ENCODE measurements around the gene CCND2.
"Not testable (repeated sequence)": the region's sequence is repeated elsewhere in the genome, so short reads cannot be mapped to it uniquely, and the experiment has no call there.

The CCND2 gene

DNA sequence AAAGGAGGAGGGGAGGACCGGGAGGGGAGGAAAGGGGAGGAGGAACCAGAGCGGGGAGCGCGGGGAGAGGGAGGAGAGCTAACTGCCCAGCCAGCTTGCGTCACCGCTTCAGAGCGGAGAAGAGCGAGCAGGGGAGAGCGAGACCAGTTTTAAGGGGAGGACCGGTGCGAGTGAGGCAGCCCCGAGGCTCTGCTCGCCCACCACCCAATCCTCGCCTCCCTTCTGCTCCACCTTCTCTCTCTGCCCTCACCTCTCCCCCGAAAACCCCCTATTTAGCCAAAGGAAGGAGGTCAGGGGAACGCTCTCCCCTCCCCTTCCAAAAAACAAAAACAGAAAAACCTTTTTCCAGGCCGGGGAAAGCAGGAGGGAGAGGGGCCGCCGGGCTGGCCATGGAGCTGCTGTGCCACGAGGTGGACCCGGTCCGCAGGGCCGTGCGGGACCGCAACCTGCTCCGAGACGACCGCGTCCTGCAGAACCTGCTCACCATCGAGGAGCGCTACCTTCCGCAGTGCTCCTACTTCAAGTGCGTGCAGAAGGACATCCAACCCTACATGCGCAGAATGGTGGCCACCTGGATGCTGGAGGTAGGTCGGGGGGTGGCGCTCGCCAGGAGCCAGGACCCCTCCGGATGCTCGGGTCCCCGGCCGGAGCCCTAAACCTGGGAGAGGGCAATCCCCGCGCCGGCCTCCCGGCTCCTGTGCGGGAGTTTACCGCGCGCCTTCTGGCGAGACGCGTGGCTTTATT, at the start of gene CCND2:
Gene CCND2 (plus strand): TSS at position 111 of the 744 bp plus-strand sequence. CDS start 279 bp downstream, at position 390.
- DNase-seq (ENCODE audit: low read depth), result no peak

DNA sequence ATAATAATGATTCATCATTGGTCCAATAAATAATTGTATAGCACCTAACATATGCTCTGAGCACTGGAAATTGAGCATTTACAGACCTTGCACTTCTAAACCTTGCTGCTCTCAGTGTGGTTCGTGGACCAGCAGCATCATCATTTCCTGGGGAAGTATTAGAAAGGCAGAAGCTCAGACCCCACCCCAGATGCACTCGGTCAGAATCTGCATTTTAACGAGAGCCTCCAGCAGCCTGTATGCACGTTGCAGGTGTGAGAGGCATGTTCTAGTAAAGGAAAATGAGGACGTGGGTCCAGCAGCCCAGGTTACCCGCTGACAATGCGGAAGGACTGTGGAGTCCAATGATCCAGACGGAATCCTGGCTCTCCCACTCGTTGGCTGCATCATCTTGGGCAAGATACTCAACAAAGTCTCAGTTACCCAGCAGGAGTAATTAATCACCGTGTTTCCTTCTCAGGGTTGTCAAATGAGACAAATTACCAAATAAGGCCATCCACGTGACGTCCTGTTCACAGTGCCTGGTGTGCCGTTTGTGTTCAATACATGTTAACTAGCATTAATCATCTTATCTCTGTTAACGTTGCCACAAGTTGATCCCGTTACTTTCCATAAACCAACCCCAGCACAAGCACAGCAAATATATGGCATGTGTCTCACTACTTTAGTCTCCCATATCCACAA, 49.2 kb upstream of the CCND2 start:
- DNase-seq (ENCODE audit: low read depth), result no peak

GRCh38 chr12:4225571-4225970, 48.0 kb upstream of the CCND2 start:
- DNase-seq (ENCODE audit: low read depth), result no peak

DNA sequence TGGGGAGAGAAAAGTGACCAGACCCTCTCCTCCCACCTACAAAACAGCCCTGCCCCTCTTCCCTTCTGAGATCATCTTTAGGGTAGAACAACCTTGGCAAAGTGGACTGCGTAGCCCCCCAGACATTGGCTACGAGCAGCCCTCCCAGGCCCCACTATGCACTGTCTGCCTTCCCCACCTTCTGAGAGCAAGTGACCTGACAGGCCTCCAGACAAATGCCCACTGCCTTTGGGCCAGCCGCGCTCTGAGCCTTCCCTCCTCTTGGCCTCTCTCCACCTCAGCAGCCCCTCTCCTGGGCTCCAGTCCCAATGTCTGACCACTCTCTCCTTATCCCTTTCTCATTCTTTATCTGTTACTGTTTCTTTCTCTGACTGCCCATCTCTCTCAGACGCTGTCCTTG, 46.5 kb upstream of the CCND2 start:
- DNase-seq (ENCODE audit: low read depth), result no peak

DNA sequence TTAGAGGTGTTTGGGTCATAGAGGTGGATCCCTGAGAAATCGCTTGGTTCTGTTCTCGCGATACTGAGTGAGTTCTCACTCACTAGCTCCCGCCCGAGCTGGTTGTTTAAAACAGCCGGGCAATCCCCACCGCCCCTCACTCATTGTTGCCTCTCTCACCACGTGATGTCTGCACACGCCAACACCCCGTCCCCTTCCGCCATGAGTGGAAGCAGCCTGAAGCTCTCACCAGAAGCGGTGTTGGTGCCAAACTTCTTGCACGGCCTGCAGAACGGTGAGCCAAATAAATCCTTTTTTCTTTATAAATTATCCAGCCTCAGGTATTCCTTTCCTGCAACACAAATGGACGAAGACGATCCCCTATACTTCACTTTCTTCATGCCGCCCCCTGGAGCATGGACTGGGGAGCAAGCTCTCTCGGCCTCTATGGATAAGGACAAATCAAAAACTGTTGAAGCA, 45.4 kb upstream of the CCND2 start:
- no peak for DNase-seq (ENCODE audit: low read depth)

- no peak for DNase-seq (ENCODE audit: low read depth)
Observed at GRCh38 chr12:4230526-4230925, 43.0 kb upstream of the CCND2 start.

GRCh38 chr12:4238577-4238976, 35.0 kb upstream of the CCND2 start:
- DNase-seq (ENCODE audit: low read depth), result no peak

GRCh38 chr12:4239746-4240145, 33.8 kb upstream of the CCND2 start:
- DNase-seq (ENCODE audit: low read depth), result no peak

DNA sequence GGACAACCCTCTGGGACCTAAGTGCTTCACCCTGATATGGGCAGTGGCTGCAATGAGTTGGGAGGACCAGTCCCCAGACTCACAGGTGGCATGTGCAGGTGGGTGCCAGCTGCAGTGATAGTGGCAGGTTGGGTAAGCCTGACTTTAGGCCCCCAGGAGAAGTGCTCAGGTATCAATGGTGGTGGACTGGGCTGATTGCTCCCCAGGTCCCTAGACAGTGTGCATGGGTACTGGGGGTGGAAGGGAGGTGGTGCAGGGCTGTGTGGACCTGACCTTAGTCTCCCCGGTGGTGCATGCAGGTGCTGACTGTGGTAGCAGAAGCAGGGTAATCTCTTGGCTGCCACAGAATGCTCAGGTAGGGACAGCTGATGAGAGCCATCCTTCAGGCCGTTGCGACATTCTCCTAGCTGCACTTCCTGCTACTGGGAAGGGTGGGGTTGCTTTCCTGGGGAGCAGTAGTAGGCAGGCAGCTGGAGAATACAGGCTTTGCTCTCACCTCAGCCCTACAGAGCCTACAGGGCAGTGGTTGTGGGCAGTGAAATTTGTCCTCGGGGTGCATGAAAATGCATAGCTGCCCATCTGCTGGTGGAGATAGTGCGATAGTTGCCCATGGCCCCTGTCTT, 33.3 kb upstream of the CCND2 start:
- DNase-seq (ENCODE audit: low read depth), result no peak

- DNase-seq (ENCODE audit: low read depth), result no peak
Observed at GRCh38 chr12:4240981-4241380, 32.6 kb upstream of the CCND2 start.

DNA sequence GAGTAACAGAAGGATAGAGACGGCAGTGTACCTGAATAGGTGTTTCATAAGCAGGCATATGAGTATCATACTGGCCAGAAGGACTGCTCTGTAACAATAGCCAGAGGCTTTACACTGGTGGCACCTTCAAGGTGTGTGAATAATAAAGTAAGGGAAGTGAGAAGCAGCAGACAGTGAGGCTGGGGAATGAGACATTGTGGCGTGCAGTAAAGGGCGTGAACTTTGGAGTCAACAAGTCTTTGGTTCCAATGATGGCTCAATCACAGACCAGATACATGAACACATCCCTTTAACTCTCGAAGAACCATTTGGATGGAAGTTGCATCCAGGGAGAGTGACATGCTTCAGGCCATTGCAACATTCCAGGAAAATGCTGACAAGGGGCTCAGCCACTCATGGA, 32.0 kb upstream of the CCND2 start:
- DNase-seq (ENCODE audit: low read depth), result no peak

DNA sequence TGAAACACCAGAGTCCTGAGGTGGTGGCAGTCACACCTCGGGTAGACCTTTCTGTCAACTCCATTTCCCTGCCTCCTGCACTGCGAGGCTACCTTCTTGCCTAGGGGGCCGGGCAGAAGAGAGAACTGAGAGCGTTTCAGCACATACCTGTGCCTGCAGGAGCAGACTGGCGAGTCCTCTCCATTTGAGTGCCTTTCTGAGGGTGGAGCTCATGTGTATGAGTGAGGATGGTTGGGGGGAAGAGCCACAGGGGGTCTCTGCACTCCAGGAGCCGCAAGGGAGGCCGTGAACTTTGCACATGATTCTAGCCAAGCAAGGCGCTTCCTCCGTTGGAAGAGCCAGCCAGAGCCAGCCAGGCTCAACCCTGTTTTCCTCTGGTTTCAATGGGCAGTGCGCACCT, 31.0 kb upstream of the CCND2 start:
- no peak for DNase-seq (ENCODE audit: low read depth)

DNA sequence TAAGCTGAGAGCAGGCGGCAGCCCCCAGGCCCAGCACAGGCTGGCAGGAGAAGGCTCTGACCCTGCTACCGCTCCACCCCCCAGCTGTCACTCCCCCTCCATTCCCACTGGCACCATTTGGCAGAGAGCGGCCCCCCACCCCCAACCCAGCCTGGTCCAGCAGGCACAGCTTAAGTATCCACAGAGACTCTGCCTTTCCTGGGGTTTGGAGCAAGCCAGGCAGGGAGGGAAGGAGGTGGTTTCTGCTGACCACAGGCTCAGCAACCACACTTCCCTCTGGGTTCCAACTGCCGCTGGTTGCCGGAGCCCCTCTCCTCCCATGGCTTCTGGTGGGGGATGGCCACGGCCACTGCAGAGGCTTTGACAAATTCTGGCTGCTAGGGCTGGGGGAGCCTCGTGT, 30.5 kb upstream of the CCND2 start:
- DNase-seq (ENCODE audit: low read depth), result no peak

GRCh38 chr12:4243491-4244100, 30.0 kb upstream of the CCND2 start:
- DNase-seq (ENCODE audit: low read depth), result not testable (repeated sequence)

- DNase-seq (ENCODE audit: low read depth), result no peak
Observed at GRCh38 chr12:4244868-4245267, 28.7 kb upstream of the CCND2 start.

DNA sequence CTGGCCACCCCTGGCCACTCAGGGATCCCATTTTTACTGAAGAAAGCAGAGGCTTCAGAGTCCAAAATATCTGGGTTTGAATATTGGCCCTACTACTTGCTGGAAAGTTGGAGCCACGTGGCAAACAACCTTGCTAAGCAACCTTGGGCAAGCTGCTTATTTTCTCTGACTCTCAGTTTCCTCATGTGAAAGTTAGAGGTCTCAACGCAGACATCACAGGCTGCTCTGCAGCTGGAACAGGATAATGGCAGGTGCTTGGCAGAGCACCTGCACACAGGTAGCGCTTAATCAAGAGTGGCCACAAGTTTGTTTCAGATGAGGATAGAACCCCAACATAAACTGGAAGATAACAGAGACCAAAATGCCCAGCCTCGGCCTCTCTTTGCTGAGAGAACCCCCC, 28.1 kb upstream of the CCND2 start:
- DNase-seq (ENCODE audit: low read depth), result no peak

DNA sequence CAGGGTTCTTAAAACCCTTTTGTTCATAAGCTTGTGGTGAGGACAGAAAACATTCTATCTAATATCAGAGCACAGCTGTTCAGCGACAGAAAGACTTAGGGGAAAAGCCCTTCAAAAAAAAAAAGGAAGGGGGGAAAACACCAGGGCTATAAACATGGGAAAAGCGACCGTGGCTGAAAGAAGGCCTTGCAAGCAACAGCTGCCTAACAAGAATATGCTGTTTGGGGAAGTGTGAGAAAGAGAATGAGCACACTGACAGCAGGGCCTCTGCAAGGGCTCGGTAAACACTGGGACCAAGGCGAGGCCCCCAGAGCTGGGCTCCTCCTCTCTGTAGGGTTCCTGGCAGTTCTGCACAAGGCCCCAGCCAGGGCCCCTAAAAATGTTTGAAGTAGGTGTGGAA, 27.4 kb upstream of the CCND2 start:
- no peak for DNase-seq (ENCODE audit: low read depth)

- DNase-seq (ENCODE audit: low read depth), result no peak
Observed at GRCh38 chr12:4250691-4251090, 22.9 kb upstream of the CCND2 start.

DNA sequence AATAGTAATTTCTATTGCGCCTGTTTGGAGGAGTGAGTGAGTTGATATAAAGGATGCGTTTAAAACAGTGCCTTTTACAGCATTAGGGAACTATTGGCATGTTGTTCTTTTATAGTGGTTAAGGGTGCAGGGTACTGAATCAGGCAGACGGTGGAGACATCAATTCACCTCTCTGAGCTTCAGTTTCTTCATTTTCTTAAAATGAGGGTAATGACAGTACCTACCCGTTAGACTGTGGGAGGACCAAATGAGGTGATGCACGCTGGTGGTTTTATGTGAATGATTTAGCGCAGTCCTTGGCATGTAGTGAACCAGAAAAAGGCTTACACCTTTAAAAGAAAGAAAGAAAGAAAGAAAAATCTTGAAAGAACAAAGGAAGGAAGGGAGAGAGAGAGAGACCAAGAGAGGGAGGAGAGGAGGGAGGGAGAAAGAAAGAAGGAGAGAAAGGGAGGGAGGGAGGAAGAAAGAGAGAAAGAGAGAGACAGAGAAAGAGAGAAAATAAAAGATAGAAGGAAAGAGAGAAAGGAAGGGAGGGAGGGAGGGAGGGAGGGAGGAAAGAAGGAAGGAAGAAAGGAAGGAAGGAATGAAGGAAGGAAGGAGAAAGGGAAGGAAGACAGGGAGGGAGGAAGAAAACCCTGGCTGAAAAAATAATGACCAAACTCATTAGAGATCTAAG, 22.2 kb upstream of the CCND2 start:
- DNase-seq (ENCODE audit: low read depth), result no peak

DNA sequence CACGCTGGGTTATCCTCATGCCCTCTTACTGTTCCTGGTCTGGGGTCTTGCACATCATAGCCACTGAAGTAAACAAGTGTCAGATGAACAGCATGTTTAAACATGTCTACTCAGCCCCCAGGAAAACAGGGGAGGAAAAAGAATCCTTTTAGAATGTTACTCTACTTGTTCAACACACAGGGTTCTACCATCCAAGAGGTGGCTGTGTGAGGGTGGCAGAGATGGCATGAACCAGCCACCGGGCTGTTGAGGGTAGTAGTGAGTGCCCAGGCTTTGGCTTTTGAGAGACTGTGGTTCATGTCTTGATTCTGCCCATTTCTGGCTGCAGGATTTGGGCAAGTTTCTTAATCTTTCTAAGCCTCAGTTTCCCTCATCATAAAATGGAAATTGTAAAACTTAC, 21.6 kb upstream of the CCND2 start:
- no peak for DNase-seq (ENCODE audit: low read depth)

DNA sequence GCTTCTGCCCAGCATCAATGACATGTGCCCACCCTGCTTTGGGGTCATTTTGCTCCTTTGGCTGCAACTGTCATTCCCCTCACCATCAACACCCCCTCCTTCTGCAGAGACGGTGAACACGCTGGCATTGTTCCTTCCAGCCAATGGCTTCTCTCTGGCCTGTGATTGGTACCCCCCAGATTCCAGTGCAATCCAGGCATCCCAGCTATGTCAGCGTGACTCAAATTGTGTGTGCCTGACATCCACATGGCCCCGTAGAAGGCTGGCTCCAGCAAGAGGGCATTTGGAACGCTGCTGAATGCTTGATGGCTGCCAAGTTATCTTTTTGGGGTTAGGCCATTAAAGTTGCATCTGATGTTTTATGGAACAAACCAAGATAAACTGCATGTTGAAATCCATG, 21.0 kb upstream of the CCND2 start:
- no peak for DNase-seq (ENCODE audit: low read depth)
